MG63 (cell line): ENCODE measurements around the gene STK35. TPM values are rescaled to one million over a fixed set of nuclear protein-coding genes. Genes with fewer than 3 reads are reported as not detected.

Experiments
- DNase-seq: peaks from one replicate; pipeline ENCODE4 v3.0.0-alpha.2; 2020
- H3K27me3 ChIP-seq: fragments of 250-450 bp; sonication (Bioruptor Pico); 2 replicates; pipeline ENCODE4 v1.5.1; 2020; ENCODE audit warnings: mild to moderate bottlenecking, moderate library complexity
- H3K36me3 ChIP-seq: fragments of 250-450 bp; sonication (Bioruptor Pico); 2 replicates; pipeline ENCODE4 v1.5.1; 2020; ENCODE audit warnings: mild to moderate bottlenecking, moderate library complexity
- H3K4me3 ChIP-seq: fragments of 250-450 bp; sonication (Bioruptor Pico); 2 replicates; pipeline ENCODE4 v1.5.1; 2020; ENCODE audit warnings: mild to moderate bottlenecking, moderate library complexity
- H3K9me3 ChIP-seq: fragments of 250-450 bp; sonication (Bioruptor Pico); 2 replicates; pipeline ENCODE4 v1.5.1; 2020; ENCODE audit warnings: mild to moderate bottlenecking, moderate library complexity
- total RNA-seq: library from RNA; depleted of rRNA; stranded (reverse); fragments of >200 nt; shearing (Covaris generic); gene quantifications from 2 replicates; pipeline ENCODE4 v1.2.3, GENCODE V29; 2014; ENCODE audit warnings: low replicate concordance; rRNA removed

The STK35 gene
- total RNA-seq, result 4.7 and 7.6 TPM in 2 replicates

- Histone ChIP-seq H3K27me3 (no peaks in the 10 kb centered on the region), H3K9me3 (no peaks in the 10 kb centered on the region), H3K36me3 (peaks cover 9% of the 10 kb centered on the region), H3K4me3 (peak within 1 kb of the TSS; percentile 94)
- no peak for DNase-seq
Measured at GRCh38 chr20:2101057-2101864, at the start of gene STK35. STK35 (plus strand) TSS chr20:2101827; CDS start chr20:2101882, 55 bp downstream.

GRCh38 chr20:2051946-2052345, 49.7 kb upstream of the STK35 start:
- no peak overlapping the region for H3K4me3 ChIP-seq
- no peak for DNase-seq
- no peaks in the 10 kb centered on the region for H3K9me3 ChIP-seq
- no peaks in the 10 kb centered on the region for H3K27me3 ChIP-seq
- H3K36me3 ChIP-seq, result no peaks in the 10 kb centered on the region

- Histone ChIP-seq H3K27me3 (no peaks in the 10 kb centered on the region), H3K36me3 (no peaks in the 10 kb centered on the region), H3K4me3 (no peak overlapping the region), H3K9me3 (no peaks in the 10 kb centered on the region)
- no peak for DNase-seq
Measured at GRCh38 chr20:2052741-2053140, 48.9 kb upstream of the STK35 start.

- Histone ChIP-seq H3K4me3 (no peak overlapping the region), H3K9me3 (no peaks in the 10 kb centered on the region), H3K27me3 (no peaks in the 10 kb centered on the region), H3K36me3 (no peaks in the 10 kb centered on the region)
- DNase-seq, result no peak
Measured at GRCh38 chr20:2053615-2054014, 48.0 kb upstream of the STK35 start.

- no peak for DNase-seq
- H3K9me3 ChIP-seq, result no peaks in the 10 kb centered on the region
Measured at GRCh38 chr20:2054911-2055310, 46.7 kb upstream of the STK35 start.

GRCh38 chr20:2059411-2059810, 42.2 kb upstream of the STK35 start:
- no peak for DNase-seq
- Histone ChIP-seq H3K9me3 (no peaks in the 10 kb centered on the region), H3K4me3 (no peak overlapping the region), H3K27me3 (no peaks in the 10 kb centered on the region), H3K36me3 (no peaks in the 10 kb centered on the region)

More at GRCh38 chr20:2054911-2055310, 46.7 kb upstream of the STK35 start:
- no peaks in the 10 kb centered on the region for H3K27me3 ChIP-seq
- no peak overlapping the region for H3K4me3 ChIP-seq
- no peaks in the 10 kb centered on the region for H3K36me3 ChIP-seq

- no peak for DNase-seq
- no peaks in the 10 kb centered on the region for H3K9me3 ChIP-seq
- H3K27me3 ChIP-seq, result peaks cover 8% of the 10 kb centered on the region
- H3K36me3 ChIP-seq, result no peaks in the 10 kb centered on the region
- H3K4me3 ChIP-seq, result no peak overlapping the region
Measured at GRCh38 chr20:2065099-2065498, 36.5 kb upstream of the STK35 start.

- Histone ChIP-seq H3K4me3 (no peak overlapping the region), H3K27me3 (peaks cover 8% of the 10 kb centered on the region), H3K9me3 (no peaks in the 10 kb centered on the region), H3K36me3 (no peaks in the 10 kb centered on the region)
- DNase-seq, result no peak
Measured at GRCh38 chr20:2066461-2067122, 35.0 kb upstream of the STK35 start.

GRCh38 chr20:2080532-2081224, 20.9 kb upstream of the STK35 start:
- no peak for DNase-seq
- H3K27me3 ChIP-seq, result peaks cover 4% of the 10 kb centered on the region; the same call in 1 of the 2 replicates
- H3K9me3 ChIP-seq, result no peaks in the 10 kb centered on the region
- no peaks in the 10 kb centered on the region for H3K36me3 ChIP-seq
- no peak overlapping the region for H3K4me3 ChIP-seq

- Histone ChIP-seq H3K4me3 (no peak overlapping the region), H3K27me3 (peaks cover 4% of the 10 kb centered on the region; the same call in 1 of the 2 replicates), H3K36me3 (no peaks in the 10 kb centered on the region), H3K9me3 (no peaks in the 10 kb centered on the region)
- no peak for DNase-seq
Measured at GRCh38 chr20:2084703-2085102, 16.9 kb upstream of the STK35 start.

GRCh38 chr20:2086177-2086979, 15.2 kb upstream of the STK35 start:
- H3K4me3 ChIP-seq, result no peak overlapping the region

GRCh38 chr20:2086980-2087377, 14.6 kb upstream of the STK35 start:
- Histone ChIP-seq H3K9me3 (no peaks in the 10 kb centered on the region), H3K4me3 (no peak overlapping the region), H3K36me3 (no peaks in the 10 kb centered on the region), H3K27me3 (peaks cover 4% of the 10 kb centered on the region; the same call in 1 of the 2 replicates)
- no peak for DNase-seq

More at GRCh38 chr20:2086177-2086979, 15.2 kb upstream of the STK35 start:
- H3K36me3 ChIP-seq, result no peaks in the 10 kb centered on the region
- H3K9me3 ChIP-seq, result no peaks in the 10 kb centered on the region
- peaks cover 4% of the 10 kb centered on the region; the same call in 1 of the 2 replicates for H3K27me3 ChIP-seq
- no peak for DNase-seq

- Histone ChIP-seq H3K27me3 (peaks cover 6% of the 10 kb centered on the region; the same call in 1 of the 2 replicates), H3K9me3 (no peaks in the 10 kb centered on the region), H3K4me3 (no peak overlapping the region), H3K36me3 (no peaks in the 10 kb centered on the region)
- DNase-seq, result no peak
Measured at GRCh38 chr20:2088891-2089290, 12.7 kb upstream of the STK35 start.

- H3K27me3 ChIP-seq, result peaks cover 7% of the 10 kb centered on the region; the same call in 1 of the 2 replicates
- H3K4me3 ChIP-seq, result no peak overlapping the region
- no peak for DNase-seq
- no peaks in the 10 kb centered on the region for H3K36me3 ChIP-seq
- H3K9me3 ChIP-seq, result no peaks in the 10 kb centered on the region
Measured at GRCh38 chr20:2089447-2089846, 12.2 kb upstream of the STK35 start.

GRCh38 chr20:2093159-2093781, 8.4 kb upstream of the STK35 start:
- Histone ChIP-seq H3K9me3 (no peaks in the 10 kb centered on the region), H3K27me3 (peaks cover 7% of the 10 kb centered on the region; the same call in 1 of the 2 replicates), H3K36me3 (no peaks in the 10 kb centered on the region), H3K4me3 (no peak overlapping the region)
- no peak for DNase-seq

GRCh38 chr20:2093883-2094282, 7.7 kb upstream of the STK35 start:
- Histone ChIP-seq H3K4me3 (no peak overlapping the region), H3K27me3 (peaks cover 7% of the 10 kb centered on the region; the same call in 1 of the 2 replicates), H3K36me3 (no peaks in the 10 kb centered on the region), H3K9me3 (no peaks in the 10 kb centered on the region)
- DNase-seq, result no peak
